ENCODE measurements around the gene NELL1.
"Not testable (repeated sequence)": the region's sequence is repeated elsewhere in the genome, so short reads cannot be mapped to it uniquely, and the experiment has no call there.

The NELL1 gene

DNA sequence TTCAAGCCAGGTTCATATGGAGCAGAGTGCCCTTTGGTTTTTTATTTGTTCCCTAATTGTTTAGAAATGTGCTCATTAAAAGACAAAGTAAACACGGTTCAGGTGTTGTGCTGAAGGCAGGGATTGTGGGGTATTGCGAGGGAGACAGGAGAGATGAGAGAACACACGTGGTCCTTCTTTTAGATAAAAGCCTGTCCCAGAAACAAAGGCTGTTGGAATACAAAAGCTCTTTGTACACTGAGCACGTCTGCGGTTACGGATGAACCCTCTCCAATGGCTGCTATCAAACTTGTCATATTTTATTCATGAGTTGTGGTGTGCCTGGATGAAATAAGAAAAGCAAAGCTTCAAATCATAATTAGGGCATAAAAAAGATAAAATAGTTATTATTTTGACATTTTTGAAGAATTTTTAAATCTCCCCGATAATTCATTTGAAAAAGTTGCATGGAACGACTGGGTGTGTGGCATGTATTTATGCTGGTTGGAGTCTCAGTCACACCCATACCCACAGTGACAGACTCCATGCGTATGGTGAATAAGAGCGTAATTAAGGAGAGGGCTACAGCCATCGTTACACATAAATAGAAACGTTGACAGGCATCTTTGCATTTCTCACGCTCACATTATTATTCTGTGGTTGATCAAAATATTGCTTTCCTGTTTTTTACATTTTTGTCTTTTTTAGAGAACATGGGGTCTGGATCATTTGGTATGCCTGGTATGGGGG lies 92.9 kb downstream of the NELL1 start:
- DNase-seq (ENCODE audit: low read depth, low spot score) = no peak
- no peak overlapping the region for H3K27ac ChIP-seq

DNA sequence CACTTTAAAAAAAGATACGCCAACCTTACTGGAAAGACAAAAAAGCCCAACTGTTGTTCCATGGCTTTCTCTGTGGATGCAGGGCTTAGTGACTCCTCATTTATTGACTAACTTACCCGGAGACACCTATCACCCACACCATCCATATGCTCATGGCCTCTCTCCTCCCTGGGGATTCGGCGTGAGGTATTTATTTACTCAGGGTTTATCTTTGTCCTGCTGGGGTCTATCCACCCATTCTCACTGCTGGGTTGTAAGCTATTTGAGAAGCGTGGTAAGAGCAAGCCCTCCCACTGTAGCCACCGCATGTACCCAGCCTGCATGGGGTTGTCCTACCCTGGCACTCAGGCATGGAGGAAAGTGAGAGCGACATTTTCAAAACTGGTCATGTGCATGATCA lies 93.6 kb downstream of the NELL1 start:
- no peak overlapping the region for H3K27ac ChIP-seq
- no peak for DNase-seq (ENCODE audit: low read depth, low spot score)

DNA sequence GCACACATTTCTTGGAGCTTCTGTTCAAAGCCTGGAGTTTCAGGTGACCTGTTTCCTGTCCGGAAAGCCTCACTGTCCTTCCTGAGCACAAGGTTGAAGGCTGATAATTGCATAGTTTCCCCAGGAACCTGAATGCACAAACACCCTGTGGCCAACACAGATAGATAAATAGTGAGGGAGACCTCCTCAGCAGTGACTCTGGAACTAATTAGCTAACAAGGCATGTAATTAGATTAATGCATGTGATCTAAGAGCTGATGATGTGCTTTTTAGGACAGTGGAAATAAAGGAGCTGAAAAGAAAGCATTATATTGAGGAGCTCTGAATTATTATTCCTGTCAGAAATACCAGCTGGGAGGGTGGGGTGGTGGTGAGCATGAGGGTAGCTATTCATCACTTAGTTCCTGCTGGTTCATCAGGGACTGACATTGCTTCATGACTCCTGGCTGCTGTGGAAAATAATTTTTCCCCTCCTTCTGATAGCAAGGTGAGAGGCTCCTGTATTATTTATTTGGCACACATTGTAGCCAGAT lies 101.1 kb downstream of the NELL1 start:
- H3K27ac ChIP-seq = no peak overlapping the region
- no peak for DNase-seq (ENCODE audit: low read depth, low spot score)

DNA sequence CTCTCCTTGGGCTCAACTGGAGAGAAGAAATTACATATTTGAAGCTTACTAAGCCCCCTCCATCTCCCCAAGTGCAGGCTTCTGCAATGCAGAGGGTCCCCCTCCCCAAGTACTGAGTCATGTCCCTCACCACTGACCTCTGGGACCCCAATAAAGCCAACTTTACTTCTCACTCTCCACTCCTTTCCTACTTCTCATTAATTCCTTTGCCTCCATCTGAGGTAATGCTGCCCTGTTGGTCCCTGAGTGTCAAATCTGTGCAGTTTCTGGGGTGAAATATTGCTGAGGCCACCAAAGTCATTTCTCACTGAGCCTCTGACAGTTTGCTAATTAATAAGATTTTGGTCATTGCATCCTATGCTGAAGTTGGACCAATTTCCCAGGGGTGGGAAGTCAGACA lies 101.6 kb downstream of the NELL1 start:
- no peak overlapping the region for H3K27ac ChIP-seq
- no peak for DNase-seq (ENCODE audit: low read depth, low spot score)

DNA sequence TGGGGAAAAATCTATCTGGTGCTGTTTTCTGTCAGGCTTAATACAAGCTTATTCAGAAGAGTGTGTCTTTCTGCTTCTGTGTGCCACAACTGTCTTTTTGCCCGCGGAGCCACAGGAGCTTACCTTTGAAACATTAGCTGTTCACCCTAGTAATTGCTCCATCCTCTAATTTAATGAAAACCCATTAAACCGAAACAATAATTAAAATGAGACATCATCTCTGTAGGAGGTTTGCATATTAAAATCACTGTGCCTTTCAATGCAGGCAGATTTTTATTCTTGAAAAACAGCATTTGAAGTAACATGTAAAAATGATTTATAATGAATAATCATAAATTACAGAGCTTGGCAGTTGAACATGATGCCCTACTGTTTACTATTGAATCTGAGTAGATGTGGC lies 102.3 kb downstream of the NELL1 start:
- H3K27ac ChIP-seq = no peak overlapping the region
- no peak for DNase-seq (ENCODE audit: low read depth, low spot score)

DNA sequence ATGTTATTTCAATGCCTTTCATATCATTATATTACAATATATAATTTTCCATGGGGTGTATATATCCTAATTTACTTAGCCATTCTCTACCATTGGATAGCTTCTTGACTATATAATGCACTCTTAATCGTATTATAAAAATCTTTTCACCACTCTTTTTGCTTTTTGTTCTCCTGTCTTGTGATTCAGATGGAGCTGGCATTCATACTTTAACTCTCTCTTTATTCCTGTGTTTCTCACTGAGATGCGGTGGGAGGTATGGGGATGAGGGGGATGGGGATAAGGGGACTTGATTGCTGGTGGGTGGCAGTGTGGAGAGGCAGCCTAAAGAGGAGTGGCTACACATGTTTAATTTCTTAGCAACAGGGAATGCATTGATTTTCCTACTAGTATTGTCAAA lies 105.9 kb downstream of the NELL1 start:
- no peak overlapping the region for H3K27ac ChIP-seq
- no peak for DNase-seq (ENCODE audit: low read depth, low spot score)

DNA sequence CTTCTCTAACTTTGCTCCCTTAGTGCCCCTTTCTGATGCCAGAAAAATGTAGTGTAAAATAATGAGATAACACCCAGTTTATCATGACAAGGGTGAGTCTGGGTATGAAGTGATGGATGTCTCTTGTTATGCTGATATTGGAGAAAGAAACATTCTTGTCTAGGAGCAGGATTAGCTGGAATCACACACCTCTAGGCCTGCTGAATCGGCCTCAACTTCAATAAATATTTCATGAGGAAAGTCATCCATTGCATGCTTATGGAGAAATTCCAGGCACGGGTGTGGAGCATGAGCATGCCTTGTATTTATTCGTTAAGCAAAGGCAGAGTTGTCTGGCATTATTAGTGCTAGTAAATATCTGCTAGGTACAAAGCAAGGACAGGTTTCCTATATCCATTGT lies 113.4 kb downstream of the NELL1 start:
- no peak for DNase-seq (ENCODE audit: low read depth, low spot score)
- no peak overlapping the region for H3K27ac ChIP-seq

DNA sequence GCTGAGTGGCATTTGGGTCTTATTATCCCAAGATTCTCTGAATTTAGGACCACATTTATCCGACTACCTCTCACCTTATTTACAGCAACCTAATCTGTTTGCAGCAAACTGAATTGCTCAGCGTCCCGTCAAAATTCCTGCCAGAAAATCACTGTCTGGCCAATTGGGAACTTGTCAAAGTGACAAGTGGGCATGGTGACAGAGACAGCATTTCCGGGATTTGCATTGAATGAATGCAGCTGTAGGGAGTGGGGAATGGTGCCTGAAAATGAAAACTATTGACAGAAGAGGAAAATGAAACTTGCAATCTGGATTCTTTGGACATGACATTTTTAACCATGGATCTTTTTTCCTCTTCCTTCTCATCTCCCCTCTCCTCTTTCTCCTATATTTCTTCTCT lies 113.8 kb downstream of the NELL1 start:
- no peak overlapping the region for H3K27ac ChIP-seq

DNA sequence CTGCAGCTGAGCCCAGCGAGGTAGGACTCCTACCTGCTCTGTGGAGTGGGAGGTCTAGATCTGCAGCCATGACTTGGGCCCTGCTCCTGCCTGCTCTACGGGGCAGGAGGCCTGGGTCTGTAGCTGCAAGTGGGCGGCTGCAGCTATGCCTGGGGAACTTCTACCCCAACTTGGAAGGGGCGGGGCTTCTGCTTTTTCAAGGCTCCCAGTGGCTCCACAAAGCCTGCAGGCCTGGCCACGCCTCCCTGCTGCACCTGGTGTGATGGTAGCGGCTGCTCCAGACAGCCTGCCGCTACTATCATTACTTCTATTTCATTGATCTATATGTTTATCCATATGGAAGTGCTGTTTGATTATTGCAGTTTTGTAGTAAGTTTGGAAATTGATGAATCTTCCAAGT lies 121.2 kb downstream of the NELL1 start:
- H3K27ac ChIP-seq = no peak overlapping the region
- no peak for DNase-seq (ENCODE audit: low read depth, low spot score)

More for the DNA sequence above, 113.8 kb downstream of the NELL1 start:
- no peak for DNase-seq (ENCODE audit: low read depth, low spot score)

DNA sequence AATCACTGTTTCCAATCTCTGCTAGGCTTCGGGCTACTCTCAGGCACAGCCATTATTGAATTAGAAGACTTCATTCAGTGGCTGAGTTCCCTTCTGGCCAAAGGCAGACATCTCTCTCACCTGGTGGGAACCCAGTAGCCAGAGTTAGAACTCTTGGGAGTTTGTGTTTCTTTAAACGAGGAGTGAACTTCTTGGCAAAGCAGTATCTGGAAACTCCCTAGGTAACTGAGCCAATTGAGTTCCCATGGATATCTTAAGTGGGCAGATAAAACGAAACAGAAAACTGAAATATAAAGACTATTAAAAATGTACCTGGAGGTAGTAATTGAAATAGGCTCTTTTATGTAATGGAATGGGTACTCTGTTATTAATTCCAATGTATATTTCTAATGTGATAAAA lies 125.6 kb downstream of the NELL1 start:
- no peak for DNase-seq (ENCODE audit: low read depth, low spot score)
- no peak overlapping the region for H3K27ac ChIP-seq

DNA sequence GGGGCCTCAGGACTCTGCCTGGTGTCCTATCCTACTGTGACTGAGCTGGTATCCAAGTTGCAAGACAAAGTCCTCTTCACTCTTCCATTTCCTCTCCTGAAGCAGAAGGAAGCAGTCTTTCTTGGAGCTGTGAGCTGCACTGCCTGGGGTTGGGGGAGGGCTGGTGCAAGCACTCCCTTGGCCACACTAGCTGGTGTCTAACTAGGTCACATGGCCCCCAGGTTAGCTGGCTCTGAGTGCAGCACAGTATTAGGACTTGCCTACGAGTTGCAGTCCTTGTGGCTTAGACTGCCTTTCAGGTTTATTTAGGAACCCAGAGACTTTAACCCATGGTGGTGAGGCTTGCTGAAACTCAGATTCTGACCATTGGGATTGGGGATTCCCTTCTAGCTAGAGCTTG lies 138.9 kb downstream of the NELL1 start:
- no peak overlapping the region for H3K27ac ChIP-seq
- DNase-seq (ENCODE audit: low read depth, low spot score) = no peak

DNA sequence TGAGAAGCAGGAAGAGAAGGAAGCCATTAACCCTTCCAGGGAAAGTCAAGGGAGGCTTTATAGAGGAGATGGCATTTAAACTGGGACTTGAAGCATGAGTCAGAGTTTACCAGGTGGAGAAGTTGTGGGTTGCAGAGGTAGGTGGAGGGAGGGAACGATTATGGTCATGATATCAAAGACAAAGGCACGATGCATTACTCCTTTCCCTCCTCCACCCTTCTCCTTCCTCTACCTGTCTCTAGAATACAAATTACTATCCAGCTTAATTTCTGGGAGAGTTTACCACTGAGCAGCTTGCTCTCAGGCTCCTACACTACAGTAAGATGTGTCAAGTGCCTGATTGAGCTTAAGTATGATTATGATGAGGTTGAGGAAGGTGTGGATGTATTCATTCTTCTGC lies 151.7 kb downstream of the NELL1 start:
- H3K27ac ChIP-seq = no peak overlapping the region
- no peak for DNase-seq (ENCODE audit: low read depth, low spot score)

DNA sequence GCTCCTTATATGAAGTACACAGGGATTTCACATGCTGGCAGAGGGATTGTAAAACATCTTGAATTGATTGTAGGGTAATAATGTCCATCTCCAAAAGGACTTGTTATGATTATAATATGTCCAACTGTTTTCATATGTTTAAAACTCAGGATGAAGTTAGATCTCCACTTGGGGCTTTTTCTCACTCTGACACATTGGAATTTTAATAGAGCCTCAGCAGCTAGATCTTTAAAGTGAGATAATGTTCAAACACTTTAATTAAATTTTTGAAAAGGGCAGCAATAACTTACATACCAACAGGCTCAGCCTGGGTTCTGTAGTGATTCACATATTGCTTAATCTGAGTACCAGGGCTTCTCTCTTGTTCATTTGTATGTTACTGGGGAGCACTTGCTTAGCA lies 152.1 kb downstream of the NELL1 start:
- H3K27ac ChIP-seq = no peak overlapping the region
- no peak for DNase-seq (ENCODE audit: low read depth, low spot score)

DNA sequence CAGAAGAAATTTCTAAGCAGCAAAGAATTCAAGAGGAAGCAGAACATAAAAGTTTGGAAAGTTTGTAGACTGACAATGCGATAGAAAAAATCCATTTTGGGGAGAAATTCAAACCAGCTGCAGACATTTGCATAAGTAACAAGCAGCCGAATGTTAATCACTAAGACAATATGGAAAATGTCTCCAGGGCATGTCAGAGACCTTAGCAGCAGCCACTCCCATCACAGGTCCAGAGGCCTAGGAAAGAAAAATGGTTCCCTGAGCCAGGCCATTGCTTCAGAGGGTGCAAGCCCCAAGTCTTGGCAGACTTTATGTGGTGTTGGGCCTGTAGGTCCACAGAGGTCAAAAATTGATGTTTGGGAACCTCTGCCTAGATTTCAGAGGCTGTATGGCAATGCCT lies 155.4 kb downstream of the NELL1 start:
- no peak for DNase-seq (ENCODE audit: low read depth, low spot score)
- no peak overlapping the region for H3K27ac ChIP-seq

DNA sequence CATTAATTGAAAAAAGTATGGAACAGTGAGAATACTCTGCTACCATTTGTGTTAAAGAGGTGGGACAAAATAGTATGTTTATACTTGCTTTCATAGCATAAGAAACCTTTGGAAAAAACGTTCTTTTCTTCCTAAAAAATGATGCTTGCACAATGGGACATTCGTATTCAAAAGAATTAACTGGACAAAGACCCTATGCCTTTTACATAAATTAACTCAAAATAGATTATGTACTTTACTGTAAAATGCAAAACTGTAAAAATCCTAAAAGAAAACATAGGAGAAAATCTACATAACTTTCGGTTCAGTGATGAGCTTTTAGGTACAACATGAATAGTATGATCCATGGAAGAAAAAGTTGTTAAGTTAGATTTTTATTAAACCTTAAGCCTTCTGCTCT lies 166.2 kb downstream of the NELL1 start:
- DNase-seq (ENCODE audit: low read depth, low spot score) = no peak
- H3K27ac ChIP-seq = no peak overlapping the region

DNA sequence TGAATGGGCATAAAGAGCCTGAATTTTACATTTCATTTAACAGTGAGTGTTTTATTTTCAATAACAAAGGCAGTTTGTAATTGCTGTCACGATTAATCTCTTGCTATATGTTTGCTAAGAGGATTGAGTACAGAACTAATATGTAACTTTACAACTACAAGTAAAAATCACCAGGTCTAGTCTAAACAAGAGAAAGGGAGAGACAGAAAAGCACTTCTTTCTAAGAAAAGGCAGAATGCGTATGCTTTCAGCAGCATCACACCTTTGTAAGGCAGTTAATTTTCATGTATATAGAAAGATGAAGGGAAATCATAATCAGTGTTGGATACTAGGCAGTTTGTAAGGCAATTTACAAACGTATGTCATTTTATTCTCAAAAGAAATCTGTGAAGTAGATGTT lies 169.8 kb downstream of the NELL1 start:
- no peak for DNase-seq (ENCODE audit: low read depth, low spot score)
- H3K27ac ChIP-seq = no peak overlapping the region

DNA sequence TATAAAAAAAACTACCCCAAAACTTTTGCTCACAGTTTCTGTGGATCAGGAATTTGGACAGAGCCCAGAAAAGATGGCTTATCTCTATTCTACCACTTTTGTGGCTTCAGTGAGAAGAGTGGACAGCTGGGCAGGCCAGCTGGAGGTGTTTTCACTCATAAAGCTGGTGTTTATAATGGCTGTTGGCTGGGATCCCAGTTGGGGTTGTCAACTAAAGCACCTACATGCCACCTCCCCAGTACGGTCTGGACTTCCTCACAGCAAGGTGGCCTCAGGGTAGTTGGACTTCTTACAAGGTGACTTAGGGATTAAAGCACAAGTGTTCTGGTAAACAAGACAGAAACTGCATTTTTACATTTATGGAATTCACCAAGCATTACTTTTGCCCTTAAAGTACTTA lies 171.0 kb downstream of the NELL1 start:
- no peak for DNase-seq (ENCODE audit: low read depth, low spot score)

DNA sequence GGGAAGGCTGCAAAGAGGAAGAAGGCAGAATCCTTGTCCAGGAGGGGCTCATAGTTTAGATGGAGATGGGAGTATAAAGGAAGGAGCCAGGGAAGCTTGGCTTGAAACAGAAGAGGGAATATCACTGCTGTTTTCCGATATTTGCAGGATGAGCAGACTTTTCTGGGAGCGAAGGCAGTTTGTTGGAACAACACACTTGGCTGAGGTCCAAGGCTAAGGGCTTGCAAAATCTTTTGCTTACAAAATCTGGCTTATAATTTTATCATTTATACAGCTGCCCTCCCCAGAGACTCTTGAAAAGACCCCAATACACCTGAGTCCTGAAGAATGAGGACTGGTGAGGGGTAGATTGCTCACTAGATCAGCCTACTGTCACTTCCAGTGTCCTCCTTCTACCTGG lies 174.8 kb downstream of the NELL1 start:
- DNase-seq (ENCODE audit: low read depth, low spot score) = no peak
- H3K27ac ChIP-seq = no peak overlapping the region

More for the DNA sequence above, 171.0 kb downstream of the NELL1 start:
- no peak overlapping the region for H3K27ac ChIP-seq

DNA sequence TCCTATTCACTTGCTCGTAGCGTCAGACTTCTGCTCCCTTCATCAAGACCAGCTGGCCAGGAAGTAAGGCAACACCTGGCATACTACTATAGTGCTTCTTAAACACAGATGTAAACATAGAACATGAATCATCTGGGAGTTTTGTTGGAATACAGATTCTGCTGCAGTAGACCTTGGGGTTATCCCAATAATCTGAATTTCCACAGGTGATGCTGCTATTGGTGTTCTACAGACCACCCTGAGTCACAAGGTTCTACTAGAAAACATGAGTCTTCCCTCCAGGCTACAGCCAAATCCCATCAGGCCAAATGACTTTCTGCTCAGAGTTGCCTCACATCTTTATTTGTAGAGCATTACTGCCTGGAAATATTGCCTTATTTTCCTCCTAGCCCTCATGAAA lies 175.2 kb downstream of the NELL1 start:
- DNase-seq (ENCODE audit: low read depth, low spot score) = no peak

DNA sequence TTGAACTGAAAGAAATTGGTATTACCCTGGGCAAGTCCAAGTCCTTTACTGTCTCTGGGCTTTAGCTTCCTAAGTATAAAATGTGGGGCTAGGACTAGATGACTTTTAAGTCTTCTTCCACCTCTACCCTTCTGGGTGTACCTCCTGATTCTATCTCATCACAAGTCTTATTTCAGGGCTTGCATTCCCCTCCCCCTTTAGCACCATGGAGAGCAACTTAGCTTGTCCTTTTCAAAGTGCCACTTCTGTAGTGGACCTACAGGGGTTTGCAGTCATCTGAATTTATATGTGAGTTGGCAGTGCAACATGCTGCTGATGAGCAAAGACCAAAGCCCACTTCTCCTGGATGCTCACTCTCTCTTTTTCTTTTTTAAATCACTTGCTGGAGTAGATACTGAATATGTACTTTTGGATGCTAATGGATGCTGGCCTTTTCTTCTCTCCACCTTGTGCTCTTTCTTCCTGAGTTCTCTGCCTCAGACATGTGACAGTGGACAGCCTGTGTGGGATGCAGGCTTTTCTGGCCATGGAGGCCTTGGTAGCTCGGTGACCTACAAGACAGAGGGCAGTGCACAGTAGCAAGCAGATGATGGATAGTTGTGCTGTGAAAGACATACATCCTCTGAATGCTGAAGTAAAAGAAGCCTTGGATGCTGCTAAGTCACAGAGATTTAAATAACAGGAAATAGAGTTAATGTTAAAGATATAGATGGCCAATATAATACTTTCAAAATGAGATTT lies 185.0 kb downstream of the NELL1 start:
- no peak for DNase-seq (ENCODE audit: low read depth, low spot score)
- H3K27ac ChIP-seq = no peak overlapping the region

More for the DNA sequence above, 175.2 kb downstream of the NELL1 start:
- no peak overlapping the region for H3K27ac ChIP-seq

DNA sequence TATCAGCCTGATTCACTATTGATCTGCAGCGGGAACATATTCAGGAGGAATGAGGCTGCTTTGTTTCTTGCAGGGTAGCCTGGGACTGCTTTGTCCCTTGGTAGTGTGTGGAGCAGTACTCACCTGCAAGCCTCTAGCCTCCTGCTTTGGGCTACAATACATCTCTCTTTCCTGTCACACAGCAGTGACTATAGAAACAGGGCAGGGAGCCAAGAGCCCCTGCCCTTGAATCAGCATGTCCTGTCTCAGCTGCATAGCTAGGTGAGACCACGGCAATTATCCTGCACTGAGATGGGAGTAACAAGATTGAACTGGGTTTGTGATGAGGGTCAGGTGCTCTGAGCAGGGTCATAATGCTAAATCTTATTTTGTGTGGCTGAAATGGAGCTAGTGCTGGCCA lies 191.9 kb downstream of the NELL1 start:
- H3K27ac ChIP-seq = no peak overlapping the region

DNA sequence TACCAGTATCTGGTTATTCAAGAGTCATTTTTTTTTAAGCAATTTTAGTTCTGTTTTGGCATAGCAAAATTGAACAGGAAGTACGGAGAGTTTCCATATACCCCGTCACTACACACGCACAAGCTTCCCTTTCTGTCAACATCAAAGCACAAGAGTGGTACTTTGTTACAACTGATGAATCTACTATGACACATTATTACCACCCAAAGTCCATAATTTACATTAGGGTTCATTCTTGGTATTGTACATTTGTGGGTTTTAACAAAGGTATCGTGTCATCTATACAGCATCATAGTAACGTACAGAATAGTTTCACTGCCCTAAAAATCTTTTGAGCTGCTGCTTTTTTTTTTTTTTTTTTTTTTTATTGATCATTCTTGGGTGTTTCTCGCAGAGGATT lies 192.9 kb downstream of the NELL1 start:
- H3K27ac ChIP-seq = not testable (repeated sequence)

More for the DNA sequence above, 191.9 kb downstream of the NELL1 start:
- DNase-seq (ENCODE audit: low read depth, low spot score) = no peak

More for the DNA sequence above, 192.9 kb downstream of the NELL1 start:
- not testable (repeated sequence) for DNase-seq (ENCODE audit: low read depth, low spot score)
